GM12874 (cell line): Measurements from ENCODE around the gene DDIT4.

Experiments
- CTCF ChIP-seq: IDR thresholded peaks from 2 replicates; pipeline ENCODE4 v1.5.1; 2011; ENCODE audit warnings: low read depth, mild to moderate bottlenecking, control low read depth, low read length, moderate library complexity; ENCODE audit not compliant: insufficient read depth

The DDIT4 gene

GRCh38 chr10:72316748-72317435 is 43.2 kb downstream of the DDIT4 start:
- no peak for TF ChIP-seq CTCF

GRCh38 chr10:72318418-72319262 is 44.9 kb downstream of the DDIT4 start:
- TF ChIP-seq CTCF, result no peak

- no peak for TF ChIP-seq CTCF
Observed at GRCh38 chr10:72319416-72320254, 45.9 kb downstream of the DDIT4 start.

DNA sequence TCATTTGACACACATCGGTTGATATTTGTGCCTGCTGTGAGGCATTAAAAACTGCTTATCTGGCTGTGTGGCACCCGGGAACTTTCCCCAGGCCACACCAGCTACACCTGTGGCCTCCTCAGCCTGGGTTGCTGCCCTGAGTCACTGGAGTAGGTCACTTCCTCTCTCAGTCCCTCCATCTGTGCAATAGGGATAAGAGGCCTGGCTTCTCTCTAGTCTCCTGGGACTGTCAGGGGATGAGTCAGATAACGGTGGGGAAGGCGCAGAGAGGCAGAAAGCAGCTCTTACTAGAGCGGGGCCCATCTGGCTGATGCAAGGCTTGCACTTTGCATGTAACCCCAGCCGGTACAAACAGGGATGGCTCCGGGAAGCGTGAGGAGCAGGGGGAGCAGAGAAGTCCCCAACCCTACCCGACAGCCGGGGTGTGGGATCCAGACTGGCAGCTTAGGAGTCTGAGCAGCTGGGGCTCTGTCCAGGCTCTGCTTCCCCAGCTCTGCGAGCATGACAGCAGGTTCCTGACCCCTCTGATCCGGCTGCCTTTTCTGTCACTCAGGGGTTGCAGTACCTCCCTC is 47.0 kb downstream of the DDIT4 start:
- no peak for TF ChIP-seq CTCF

DNA sequence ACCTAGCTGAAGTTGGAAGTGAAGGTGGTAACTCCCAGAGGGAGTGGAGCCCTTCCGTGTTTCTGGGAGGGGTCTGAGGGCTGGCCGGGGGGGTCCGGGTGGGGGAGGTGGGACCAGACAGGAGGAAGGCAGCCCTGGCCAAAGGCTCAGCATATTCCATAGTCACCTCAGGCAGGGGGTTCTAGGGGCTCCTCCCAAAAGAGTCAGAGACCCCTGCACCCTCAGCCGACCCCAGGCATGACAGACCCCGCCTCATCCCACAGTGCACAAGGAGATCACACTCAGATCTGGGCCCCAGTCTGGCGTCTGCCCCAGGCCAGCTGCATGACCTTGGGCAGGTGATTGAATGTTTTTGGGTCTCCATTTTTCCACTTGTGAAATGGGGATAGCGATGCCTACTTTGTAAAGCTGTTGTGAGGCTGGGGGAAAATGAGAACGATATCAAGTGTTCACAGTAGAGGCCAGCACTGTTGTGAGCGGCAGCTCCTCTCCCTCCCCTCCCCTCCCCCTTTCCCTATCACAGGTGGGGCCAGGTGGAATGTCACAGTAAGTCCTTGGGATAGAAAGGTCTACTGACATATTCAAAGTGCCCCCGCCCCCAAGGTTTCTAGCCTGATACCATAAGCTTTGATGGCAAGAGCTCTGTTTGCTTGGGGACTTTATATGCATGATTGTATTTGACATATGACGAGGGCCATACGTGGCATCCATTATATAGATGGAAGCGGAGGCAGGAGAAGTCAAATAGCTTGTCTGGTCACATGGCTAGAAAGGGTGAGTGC is 47.7 kb downstream of the DDIT4 start:
- no peak for TF ChIP-seq CTCF

DNA sequence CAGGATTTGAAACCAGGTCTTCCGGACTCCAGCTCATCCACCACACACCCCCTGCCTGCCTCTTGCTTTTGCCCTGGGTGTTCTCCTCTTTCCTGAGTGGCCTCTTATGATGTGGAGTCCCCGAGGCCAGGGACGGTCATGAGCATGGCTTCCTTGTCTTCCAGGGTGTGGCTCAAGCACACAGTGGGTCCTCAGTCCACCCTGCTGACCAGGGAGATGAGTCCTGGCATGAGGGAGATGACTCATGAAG is 48.2 kb downstream of the DDIT4 start:
- no peak for TF ChIP-seq CTCF
